HEK293 (cell line): ENCODE measurements around the gene MBNL2.

Source experiments
- GLIS1 ChIP-seq: fragments of 450-650 bp; formaldehyde crosslinking; IDR thresholded peaks from 2 replicates; pipeline ENCODE4 v1.5.1; 2016; ENCODE audit warnings: missing biosample characterization, missing genetic modification characterization
- GLIS2 ChIP-seq: fragments of 450-650 bp; formaldehyde crosslinking; IDR thresholded peaks from 2 replicates; pipeline ENCODE4 v1.5.1; 2016; ENCODE audit warnings: missing biosample characterization, missing genetic modification characterization
- KLF16 ChIP-seq: fragments of 450-650 bp; formaldehyde crosslinking; IDR thresholded peaks from 2 replicates; pipeline ENCODE4 v1.5.1; 2017; ENCODE audit warnings: missing biosample characterization, missing genetic modification characterization
- KLF17 ChIP-seq: fragments of 450-650 bp; formaldehyde crosslinking; IDR thresholded peaks from 2 replicates; pipeline ENCODE4 v1.5.1; 2016; ENCODE audit warnings: missing biosample characterization, missing genetic modification characterization
- OSR2 ChIP-seq: fragments of 450-650 bp; formaldehyde crosslinking; IDR thresholded peaks from 2 replicates; pipeline ENCODE4 v1.5.1; 2016; ENCODE audit warnings: missing biosample characterization, missing genetic modification characterization
- SCRT2 ChIP-seq: fragments of 450-650 bp; formaldehyde crosslinking; IDR thresholded peaks from 2 replicates; pipeline ENCODE4 v1.5.1; 2016; ENCODE audit warnings: missing biosample characterization, missing genetic modification characterization
- SP2 ChIP-seq: fragments of 450-650 bp; formaldehyde crosslinking; IDR thresholded peaks from 2 replicates; pipeline ENCODE4 v1.5.1; 2016; ENCODE audit warnings: missing biosample characterization, missing genetic modification characterization
- SP3 ChIP-seq: fragments of 450-650 bp; formaldehyde crosslinking; IDR thresholded peaks from 2 replicates; pipeline ENCODE4 v1.5.1; 2016; ENCODE audit warnings: missing biosample characterization, missing genetic modification characterization
- SP7 ChIP-seq: fragments of 450-650 bp; formaldehyde crosslinking; IDR thresholded peaks from 2 replicates; pipeline ENCODE4 v1.5.1; 2016; ENCODE audit warnings: missing biosample characterization, missing genetic modification characterization
- YY1 ChIP-seq: fragments of 450-650 bp; formaldehyde crosslinking; IDR thresholded peaks from 2 replicates; pipeline ENCODE4 v1.5.1; 2018; ENCODE audit warnings: missing biosample characterization, missing genetic modification characterization
- ZBTB48 ChIP-seq: fragments of 450-650 bp; formaldehyde crosslinking; IDR thresholded peaks from 2 replicates; pipeline ENCODE4 v1.5.1; 2016; ENCODE audit warnings: missing biosample characterization, missing genetic modification characterization
- ZEB2 ChIP-seq: fragments of 450-650 bp; formaldehyde crosslinking; IDR thresholded peaks from 2 replicates; pipeline ENCODE4 v1.5.1; 2016; ENCODE audit warnings: missing biosample characterization, missing genetic modification characterization
- ZFP3 ChIP-seq: fragments of 450-650 bp; formaldehyde crosslinking; IDR thresholded peaks from 2 replicates; pipeline ENCODE4 v1.5.1; 2016; ENCODE audit warnings: low read depth, missing biosample characterization, missing genetic modification characterization
- ZFP69B ChIP-seq: fragments of 450-650 bp; formaldehyde crosslinking; IDR thresholded peaks from 2 replicates; pipeline ENCODE4 v1.5.1; 2016; ENCODE audit warnings: missing biosample characterization, missing genetic modification characterization
- ZNF175 ChIP-seq: fragments of 450-650 bp; formaldehyde crosslinking; IDR thresholded peaks from 2 replicates; pipeline ENCODE4 v1.5.1; 2016; ENCODE audit warnings: missing biosample characterization, missing genetic modification characterization
- ZNF202 ChIP-seq: fragments of 450-650 bp; formaldehyde crosslinking; IDR thresholded peaks from 2 replicates; pipeline ENCODE4 v1.5.1; 2016; ENCODE audit warnings: missing biosample characterization, missing genetic modification characterization, borderline replicate concordance
- ZNF214 ChIP-seq: fragments of 450-650 bp; formaldehyde crosslinking; IDR thresholded peaks from 2 replicates; pipeline ENCODE4 v1.5.1; 2017; ENCODE audit warnings: missing biosample characterization, mild to moderate bottlenecking, missing genetic modification characterization, borderline replicate concordance
- ZNF26 ChIP-seq: fragments of 450-650 bp; formaldehyde crosslinking; IDR thresholded peaks from 2 replicates; pipeline ENCODE4 v1.5.1; 2016; ENCODE audit warnings: missing biosample characterization, missing genetic modification characterization
- ZNF341 ChIP-seq: fragments of 450-650 bp; formaldehyde crosslinking; IDR thresholded peaks from 2 replicates; pipeline ENCODE4; 2016; ENCODE audit warnings: low read depth, missing biosample characterization, missing genetic modification characterization
- ZNF354C ChIP-seq: fragments of 450-650 bp; formaldehyde crosslinking; IDR thresholded peaks from 2 replicates; pipeline ENCODE4 v1.5.1; 2016; ENCODE audit warnings: missing biosample characterization, missing genetic modification characterization, low read depth, borderline replicate concordance
- ZNF404 ChIP-seq: fragments of 450-650 bp; formaldehyde crosslinking; IDR thresholded peaks from 2 replicates; pipeline ENCODE4 v1.5.1; 2017; ENCODE audit warnings: missing biosample characterization, missing genetic modification characterization
- ZNF416 ChIP-seq: fragments of 450-650 bp; formaldehyde crosslinking; IDR thresholded peaks from 2 replicates; pipeline ENCODE4 v1.5.1; 2016; ENCODE audit warnings: missing biosample characterization, missing genetic modification characterization
- ZNF521 ChIP-seq: fragments of 450-650 bp; formaldehyde crosslinking; IDR thresholded peaks from 2 replicates; pipeline ENCODE4 v1.5.1; 2017; ENCODE audit warnings: missing biosample characterization, mild to moderate bottlenecking, missing genetic modification characterization
- ZNF548 ChIP-seq: fragments of 450-650 bp; formaldehyde crosslinking; IDR thresholded peaks from 2 replicates; pipeline ENCODE4 v1.5.1; 2016; ENCODE audit warnings: missing biosample characterization, missing genetic modification characterization
- ZNF549 ChIP-seq: fragments of 450-650 bp; IDR thresholded peaks from 2 replicates; pipeline ENCODE4 v1.5.1; 2018; ENCODE audit warnings: missing biosample characterization, missing genetic modification characterization, mild to moderate bottlenecking, inconsistent platforms, moderate library complexity
- ZNF626 ChIP-seq: fragments of 450-650 bp; sonication (Bioruptor Pico); formaldehyde crosslinking; IDR thresholded peaks from 2 replicates; pipeline ENCODE4 v1.5.1; 2018; ENCODE audit warnings: missing biosample characterization, missing genetic modification characterization, inconsistent platforms
- ZNF629 ChIP-seq: fragments of 450-650 bp; formaldehyde crosslinking; IDR thresholded peaks from 2 replicates; pipeline ENCODE4 v1.5.1; 2017; ENCODE audit warnings: missing biosample characterization, missing genetic modification characterization
- ZNF639 ChIP-seq: fragments of 450-650 bp; formaldehyde crosslinking; IDR thresholded peaks from 2 replicates; pipeline ENCODE4 v1.5.1; 2016; ENCODE audit warnings: missing biosample characterization, missing genetic modification characterization
- ZNF654 ChIP-seq: fragments of 450-650 bp; formaldehyde crosslinking; IDR thresholded peaks from 2 replicates; pipeline ENCODE4 v1.5.1; 2016; ENCODE audit warnings: low read depth, missing biosample characterization, missing genetic modification characterization
- ZNF704 ChIP-seq: fragments of 450-650 bp; formaldehyde crosslinking; IDR thresholded peaks from 2 replicates; pipeline ENCODE4 v1.5.1; 2016; ENCODE audit warnings: missing biosample characterization, missing genetic modification characterization
- ZNF76 ChIP-seq: fragments of 450-650 bp; formaldehyde crosslinking; IDR thresholded peaks from 2 replicates; pipeline ENCODE4; 2016; ENCODE audit warnings: low read depth, missing biosample characterization, missing genetic modification characterization, borderline replicate concordance
- ZNF837 ChIP-seq: fragments of 450-650 bp; formaldehyde crosslinking; IDR thresholded peaks from 2 replicates; pipeline ENCODE4 v1.5.1; 2016; ENCODE audit warnings: missing biosample characterization, missing genetic modification characterization
- TF ChIP-seq, protein P1 (sequence below): fragments of 450-650 bp; formaldehyde crosslinking; IDR thresholded peaks from 2 replicates; pipeline ENCODE4 v1.5.1; 2016; ENCODE audit warnings: missing biosample characterization, missing genetic modification characterization, low read depth
- TF ChIP-seq, protein P2 (sequence below): fragments of 450-650 bp; formaldehyde crosslinking; IDR thresholded peaks from 2 replicates; pipeline ENCODE4 v1.5.1; 2016; ENCODE audit warnings: missing biosample characterization, missing genetic modification characterization

Gene MBNL2

GRCh38 chr13:97254816-97255215 is 32.7 kb downstream of the MBNL2 start (continued):
- no peak for TF ChIP-seq ZNF416 (tag by site-specific recombination)
- no peak for TF ChIP-seq ZNF76 (tag by site-specific recombination)
- TF ChIP-seq, protein P1, sequence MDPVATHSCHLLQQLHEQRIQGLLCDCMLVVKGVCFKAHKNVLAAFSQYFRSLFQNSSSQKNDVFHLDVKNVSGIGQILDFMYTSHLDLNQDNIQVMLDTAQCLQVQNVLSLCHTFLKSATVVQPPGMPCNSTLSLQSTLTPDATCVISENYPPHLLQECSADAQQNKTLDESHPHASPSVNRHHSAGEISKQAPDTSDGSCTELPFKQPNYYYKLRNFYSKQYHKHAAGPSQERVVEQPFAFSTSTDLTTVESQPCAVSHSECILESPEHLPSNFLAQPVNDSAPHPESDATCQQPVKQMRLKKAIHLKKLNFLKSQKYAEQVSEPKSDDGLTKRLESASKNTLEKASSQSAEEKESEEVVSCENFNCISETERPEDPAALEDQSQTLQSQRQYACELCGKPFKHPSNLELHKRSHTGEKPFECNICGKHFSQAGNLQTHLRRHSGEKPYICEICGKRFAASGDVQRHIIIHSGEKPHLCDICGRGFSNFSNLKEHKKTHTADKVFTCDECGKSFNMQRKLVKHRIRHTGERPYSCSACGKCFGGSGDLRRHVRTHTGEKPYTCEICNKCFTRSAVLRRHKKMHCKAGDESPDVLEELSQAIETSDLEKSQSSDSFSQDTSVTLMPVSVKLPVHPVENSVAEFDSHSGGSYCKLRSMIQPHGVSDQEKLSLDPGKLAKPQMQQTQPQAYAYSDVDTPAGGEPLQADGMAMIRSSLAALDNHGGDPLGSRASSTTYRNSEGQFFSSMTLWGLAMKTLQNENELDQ (tag by site-specific recombination) = no peak
- peak; percentile 95 for TF ChIP-seq SP7 (tag by site-specific recombination)
- TF ChIP-seq SP2 (tag by site-specific recombination) = 0 out of 2 replicates have a peak, but pooled peaks have one; percentile 5
- TF ChIP-seq ZNF202 (tag by site-specific recombination) = no peak
- TF ChIP-seq SP3 = no peak
- no peak for TF ChIP-seq ZNF626 (tag by site-specific recombination)
- no peak for TF ChIP-seq YY1 (tag by site-specific recombination)
- no peak for TF ChIP-seq ZNF354C (tag by site-specific recombination)
- TF ChIP-seq ZNF549 = no peak
- no peak for TF ChIP-seq ZNF654 (tag by site-specific recombination)
- TF ChIP-seq SCRT2 (tag by site-specific recombination) = peak; percentile 58
- no peak for TF ChIP-seq ZNF704 (tag by site-specific recombination)
- TF ChIP-seq KLF17 (tag by site-specific recombination) = peak; percentile 69; the same call in 1 of the 2 replicates
- no peak for TF ChIP-seq ZFP69B (tag by site-specific recombination)
- TF ChIP-seq ZNF214 = no peak
- TF ChIP-seq GLIS2 (tag by site-specific recombination) = 0 out of 2 replicates have a peak, but pooled peaks have one; percentile 25
- no peak for TF ChIP-seq ZFP3 (tag by site-specific recombination)
- no peak for TF ChIP-seq ZNF548 (tag by site-specific recombination)
- TF ChIP-seq ZEB2 (tag by site-specific recombination) = peak; percentile 56
- TF ChIP-seq ZNF629 = peak; percentile 90
- TF ChIP-seq ZNF521 (tag by site-specific recombination) = no peak
- TF ChIP-seq ZNF341 (tag by site-specific recombination) = no peak
- peak; percentile 94 for TF ChIP-seq OSR2
- peak; percentile 51; the same call in 1 of the 2 replicates for TF ChIP-seq GLIS1 (tag by site-specific recombination)
- TF ChIP-seq ZNF639 (tag by site-specific recombination) = peak; percentile 90
- TF ChIP-seq ZBTB48 (tag by site-specific recombination) = 0 out of 2 replicates have a peak, but pooled peaks have one; percentile 38
- TF ChIP-seq ZNF404 (tag by site-specific recombination) = no peak
- no peak for TF ChIP-seq ZNF837
- TF ChIP-seq, protein P2, sequence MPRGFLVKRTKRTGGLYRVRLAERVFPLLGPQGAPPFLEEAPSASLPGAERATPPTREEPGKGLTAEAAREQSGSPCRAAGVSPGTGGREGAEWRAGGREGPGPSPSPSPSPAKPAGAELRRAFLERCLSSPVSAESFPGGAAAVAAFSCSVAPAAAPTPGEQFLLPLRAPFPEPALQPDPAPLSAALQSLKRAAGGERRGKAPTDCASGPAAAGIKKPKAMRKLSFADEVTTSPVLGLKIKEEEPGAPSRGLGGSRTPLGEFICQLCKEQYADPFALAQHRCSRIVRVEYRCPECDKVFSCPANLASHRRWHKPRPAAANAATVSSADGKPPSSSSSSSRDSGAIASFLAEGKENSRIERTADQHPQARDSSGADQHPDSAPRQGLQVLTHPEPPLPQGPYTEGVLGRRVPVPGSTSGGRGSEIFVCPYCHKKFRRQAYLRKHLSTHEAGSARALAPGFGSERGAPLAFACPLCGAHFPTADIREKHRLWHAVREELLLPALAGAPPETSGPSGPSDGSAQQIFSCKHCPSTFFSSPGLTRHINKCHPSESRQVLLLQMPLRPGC (tag by site-specific recombination) = peak; percentile 86
- no peak for TF ChIP-seq KLF16 (tag by site-specific recombination)
- no peak for TF ChIP-seq ZNF175 (tag by site-specific recombination)
- TF ChIP-seq ZNF26 (tag by site-specific recombination) = no peak
